ENCODE measurements around the gene DZANK1. TPM values are rescaled to one million over a fixed set of nuclear protein-coding genes. Genes with fewer than 3 reads are reported as not detected.

Gene DZANK1
- total and polyA plus RNA-seq, 9 of the 15 experiments (the other 6 are each of a cell fraction or from before 2014, with no cell fraction given): 0.04 to 0.18 (median 0.11) TPM; not detected in 2

- TF ChIP-seq ELF1 (tag; IDR thresholded peaks at IDR 0.05) (peak; percentile 79), SIRT6 (IDR thresholded peaks at IDR 0.05; ENCODE audit: low read depth, low read length) (no peak), HOMEZ (CRISPR knock-in tag; IDR thresholded peaks at IDR 0.05) (no peak), STAT5A (IDR thresholded peaks at IDR 0.05; ENCODE audit: borderline replicate concordance, low read length) (no peak), UBTF (IDR thresholded peaks at IDR 0.05; ENCODE audit: borderline replicate concordance in 1 of 2, low read depth in 2 of 2, low read length in 2 of 2) (no peak), POLR2G (IDR thresholded peaks at IDR 0.05; ENCODE audit: low read depth, low read length) (peak; percentile 91), NKRF (IDR thresholded peaks at IDR 0.05; ENCODE audit: borderline replicate concordance) (peak; percentile 40; the same call in 1 of the 2 replicates), DIDO1 (tag; IDR thresholded peaks at IDR 0.05; ENCODE audit: low read depth) (no peak), RNF2 (IDR thresholded peaks at IDR 0.05) (no peak), NCOA6 (IDR thresholded peaks at IDR 0.05) (no peak), E2F5 (CRISPR knock-in tag; IDR thresholded peaks at IDR 0.05) (no peak), JUND (IDR thresholded peaks at IDR 0.05; ENCODE audit: borderline replicate concordance, low read depth, low read length) (peak; percentile 72), JUND (tag; IDR thresholded peaks at IDR 0.05; ENCODE audit: borderline replicate concordance, low read depth, low read length) (peak; percentile 76; the same call in 2 of the 3 replicates), ZNF146 (CRISPR knock-in tag; IDR thresholded peaks at IDR 0.05; ENCODE audit: unreplicated experiment) (no peak), LEF1 (IDR thresholded peaks at IDR 0.05) (no peak), THRAP3 (IDR thresholded peaks at IDR 0.05; ENCODE audit: borderline replicate concordance) (no peak), ZNF41 (CRISPR knock-in tag; conservative IDR thresholded peaks at IDR 0.05) (no peak), NFE2 (IDR thresholded peaks at IDR 0.05; ENCODE audit: low read depth) (no peak), MAZ (CRISPR knock-in tag; conservative IDR thresholded peaks at IDR 0.05 in 1 of 2, IDR thresholded peaks at IDR 0.05 in 1 of 2) (peak; percentile 7 to 25; a peak in 2 of 4 replicates)
Observed at GRCh38 chr20:18507218-18508191, 40.7 kb upstream of the DZANK1 start, which contains the start of gene SEC23B (continued).
